Neural progenitor cell (in vitro differentiated cells): ENCODE results near the gene CREB3L2. TPM values are rescaled to one million over a fixed set of nuclear protein-coding genes. Genes with fewer than 3 reads are reported as not detected.

Experiments used
- DNase-seq: peaks from one replicate; pipeline ENCODE4 v3.0.0-alpha.2; 2016; ENCODE audit warnings: low spot score
- H2AFZ ChIP-seq: fragments of 200-600 bp; sonication (generic); replicated peaks from 2 replicates; pipeline ENCODE4 v1.6.1; 2016; ENCODE audit warnings: antibody characterized with exemption
- H3F3A ChIP-seq: fragments of 200-600 bp; sonication (generic); 2 replicates; pipeline ENCODE4 v1.6.1; 2016; ENCODE audit warnings: antibody characterized with exemption, low read depth
- H3K27ac ChIP-seq: fragments of 200-600 bp; sonication (generic); 2 replicates; pipeline ENCODE4 v1.5.1; 2016; ENCODE audit warnings: mild to moderate bottlenecking
- H3K27me3 ChIP-seq: fragments of 200-600 bp; sonication (generic); 2 replicates; pipeline ENCODE4 v1.6.1; 2016; ENCODE audit warnings: mild to moderate bottlenecking, moderate library complexity
- H3K36me3 ChIP-seq: fragments of 200-600 bp; sonication (generic); 2 replicates; pipeline ENCODE4 v1.5.1; 2016
- H3K4me1 ChIP-seq: fragments of 200-600 bp; sonication (generic); 2 replicates; pipeline ENCODE4 v1.6.1; 2016; ENCODE audit warnings: mixed run types
- H3K4me2 ChIP-seq: fragments of 200-600 bp; sonication (generic); 2 replicates; pipeline ENCODE4 v1.6.1; 2016
- H3K4me3 ChIP-seq: fragments of 200-600 bp; sonication (generic); 2 replicates; pipeline ENCODE4 v1.5.1; 2016
- H3K79me2 ChIP-seq: fragments of 200-600 bp; sonication (generic); 2 replicates; pipeline ENCODE4 v1.6.1; 2016; ENCODE audit warnings: low read depth
- H3K9ac ChIP-seq: fragments of 200-600 bp; sonication (generic); 2 replicates; pipeline ENCODE4 v1.6.1; 2016
- H3K9me3 ChIP-seq: fragments of 200-600 bp; sonication (generic); 2 replicates; pipeline ENCODE4 v1.5.1; 2016; ENCODE audit warnings: low read depth
- H4K20me1 ChIP-seq: fragments of 200-600 bp; sonication (generic); 2 replicates; pipeline ENCODE4 v1.6.1; 2016; ENCODE audit warnings: low read depth
- H3K27ac Mint-ChIP-seq: 3 replicates; pipeline ENCODE4 v1.8.0; 2021; ENCODE audit warnings: mixed read lengths
- H3K27me3 Mint-ChIP-seq: 2 replicates; pipeline ENCODE4 v1.8.0; 2022; ENCODE audit warnings: low read depth, mild to moderate bottlenecking, inconsistent platforms, moderate library complexity, mixed read lengths; ENCODE audit not compliant: insufficient read depth
- H3K36me3 Mint-ChIP-seq: 3 replicates; pipeline ENCODE4 v1.8.0; 2021; ENCODE audit warnings: mixed read lengths
- H3K4me1 Mint-ChIP-seq: 3 replicates; pipeline ENCODE4 v1.8.0; 2021; ENCODE audit warnings: mixed read lengths
- H3K4me3 Mint-ChIP-seq: 3 replicates; pipeline ENCODE4 v1.8.0; 2021; ENCODE audit warnings: mild to moderate bottlenecking, moderate library complexity, mixed read lengths
- H3K9me3 Mint-ChIP-seq: 3 replicates; pipeline ENCODE4 v1.8.0; 2020; ENCODE audit warnings: mixed read lengths
- EZH2 ChIP-seq: fragments of 200-600 bp; sonication (generic); IDR thresholded peaks from 2 replicates; pipeline ENCODE4 v1.6.1; 2017; ENCODE audit warnings: antibody characterized with exemption, mild to moderate bottlenecking, moderate library complexity
- EZH2phosphoT487 ChIP-seq: fragments of 200-600 bp; sonication (generic); IDR thresholded peaks from 2 replicates; pipeline ENCODE4 v1.6.1; 2017; ENCODE audit warnings: antibody characterized with exemption
- total RNA-seq: library from RNA; depleted of rRNA; stranded (reverse); fragments of >200 nt; gene quantifications from 2 replicates; pipeline ENCODE4 v1.2.3, GENCODE V29; 2015; ENCODE audit warnings: low replicate concordance
- TF ChIP-seq, protein P1 (sequence below): fragments of 200-600 bp; sonication (generic); IDR thresholded peaks from 2 replicates; pipeline ENCODE4 v1.5.1; 2017; ENCODE audit warnings: antibody characterized with exemption, mild to moderate bottlenecking

Gene CREB3L2
- total RNA-seq, 1 donor from 2014 or later = 9.9 TPM

DNA sequence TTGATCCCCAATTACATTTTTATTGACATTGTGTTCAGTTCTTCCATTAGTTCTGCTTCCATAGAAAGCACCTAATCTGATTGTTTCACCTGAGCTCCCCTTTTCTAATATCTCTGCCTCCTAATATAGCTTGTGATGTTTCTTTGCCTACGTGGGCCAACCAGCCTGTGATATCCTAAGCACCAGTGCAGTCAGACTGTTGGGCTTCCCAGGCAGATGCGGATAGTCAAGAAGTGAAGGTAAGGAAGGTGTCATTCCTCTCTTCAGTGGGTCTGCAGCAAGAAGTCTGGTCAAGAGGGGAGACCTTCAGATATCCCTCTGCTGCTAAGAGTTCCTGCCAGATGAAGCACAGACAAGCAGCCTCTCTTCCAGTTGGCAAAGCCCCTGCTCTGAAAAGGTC, 138.9 kb downstream of the CREB3L2 start:
- no peak overlapping the region for H3K4me2 ChIP-seq
- TF ChIP-seq EZH2 (no peak), EZH2phosphoT487 (no peak)
- TF ChIP-seq, protein P1, sequence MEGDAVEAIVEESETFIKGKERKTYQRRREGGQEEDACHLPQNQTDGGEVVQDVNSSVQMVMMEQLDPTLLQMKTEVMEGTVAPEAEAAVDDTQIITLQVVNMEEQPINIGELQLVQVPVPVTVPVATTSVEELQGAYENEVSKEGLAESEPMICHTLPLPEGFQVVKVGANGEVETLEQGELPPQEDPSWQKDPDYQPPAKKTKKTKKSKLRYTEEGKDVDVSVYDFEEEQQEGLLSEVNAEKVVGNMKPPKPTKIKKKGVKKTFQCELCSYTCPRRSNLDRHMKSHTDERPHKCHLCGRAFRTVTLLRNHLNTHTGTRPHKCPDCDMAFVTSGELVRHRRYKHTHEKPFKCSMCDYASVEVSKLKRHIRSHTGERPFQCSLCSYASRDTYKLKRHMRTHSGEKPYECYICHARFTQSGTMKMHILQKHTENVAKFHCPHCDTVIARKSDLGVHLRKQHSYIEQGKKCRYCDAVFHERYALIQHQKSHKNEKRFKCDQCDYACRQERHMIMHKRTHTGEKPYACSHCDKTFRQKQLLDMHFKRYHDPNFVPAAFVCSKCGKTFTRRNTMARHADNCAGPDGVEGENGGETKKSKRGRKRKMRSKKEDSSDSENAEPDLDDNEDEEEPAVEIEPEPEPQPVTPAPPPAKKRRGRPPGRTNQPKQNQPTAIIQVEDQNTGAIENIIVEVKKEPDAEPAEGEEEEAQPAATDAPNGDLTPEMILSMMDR = no peak
- Mint-ChIP-seq H3K27ac (no peak overlapping the region), H3K4me3 (no peak overlapping the region), H3K27me3 (no peaks in the 10 kb centered on the region), H3K9me3 (peaks cover 10% of the 10 kb centered on the region), H3K4me1 (no peaks in the 10 kb centered on the region), H3K36me3 (peaks cover 40% of the 10 kb centered on the region)
- H4K20me1 ChIP-seq = no peaks in the 10 kb centered on the region
- no peak overlapping the region for H3K4me3 ChIP-seq
- H2AFZ ChIP-seq = no peak overlapping the region
- H3K27ac ChIP-seq = no peak overlapping the region
- no peak for DNase-seq
- H3K36me3 ChIP-seq = peaks cover 10% of the 10 kb centered on the region
- H3K9me3 ChIP-seq = peaks cover 3% of the 10 kb centered on the region
- H3K4me1 ChIP-seq = no peaks in the 10 kb centered on the region
- H3K27me3 ChIP-seq = no peaks in the 10 kb centered on the region
- no peaks in the 10 kb centered on the region for H3F3A ChIP-seq
- no peak overlapping the region for H3K9ac ChIP-seq
- no peaks in the 10 kb centered on the region for H3K79me2 ChIP-seq

DNA sequence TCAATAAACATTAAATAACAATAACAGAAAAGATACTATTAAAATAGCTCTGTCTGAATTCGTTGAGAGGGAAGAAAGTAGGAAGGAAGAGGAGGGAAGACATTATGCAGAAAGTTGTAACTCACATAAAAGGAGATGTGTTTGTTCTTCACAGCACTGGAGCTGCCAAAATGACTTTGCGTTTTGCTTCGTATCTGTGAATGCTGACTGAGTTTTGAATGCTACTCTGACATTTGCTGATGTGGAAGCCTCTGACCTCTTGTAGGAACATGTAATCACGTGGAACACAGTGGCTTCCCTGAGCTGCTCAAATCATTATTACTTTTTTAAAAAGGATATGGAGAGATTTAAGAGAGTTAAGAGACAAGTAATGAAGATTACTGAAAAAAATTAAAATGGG, 139.5 kb downstream of the CREB3L2 start:
- Histone ChIP-seq H4K20me1 (no peaks in the 10 kb centered on the region), H3K27me3 (no peaks in the 10 kb centered on the region), H3K4me2 (no peak overlapping the region), H3F3A (no peaks in the 10 kb centered on the region), H3K9me3 (peaks cover 3% of the 10 kb centered on the region), H3K9ac (no peak overlapping the region), H3K79me2 (no peaks in the 10 kb centered on the region), H3K27ac (no peak overlapping the region), H2AFZ (no peak overlapping the region), H3K4me1 (no peaks in the 10 kb centered on the region), H3K36me3 (peaks cover 10% of the 10 kb centered on the region), H3K4me3 (no peak overlapping the region)
- H3K4me1 Mint-ChIP-seq = no peaks in the 10 kb centered on the region
- DNase-seq = no peak
- H3K27ac Mint-ChIP-seq = no peak overlapping the region
- no peak overlapping the region for H3K4me3 Mint-ChIP-seq
- H3K36me3 Mint-ChIP-seq = peaks cover 34% of the 10 kb centered on the region
- TF ChIP-seq, protein P1 = no peak
- H3K9me3 Mint-ChIP-seq = peaks cover 10% of the 10 kb centered on the region
- no peaks in the 10 kb centered on the region for H3K27me3 Mint-ChIP-seq

DNA sequence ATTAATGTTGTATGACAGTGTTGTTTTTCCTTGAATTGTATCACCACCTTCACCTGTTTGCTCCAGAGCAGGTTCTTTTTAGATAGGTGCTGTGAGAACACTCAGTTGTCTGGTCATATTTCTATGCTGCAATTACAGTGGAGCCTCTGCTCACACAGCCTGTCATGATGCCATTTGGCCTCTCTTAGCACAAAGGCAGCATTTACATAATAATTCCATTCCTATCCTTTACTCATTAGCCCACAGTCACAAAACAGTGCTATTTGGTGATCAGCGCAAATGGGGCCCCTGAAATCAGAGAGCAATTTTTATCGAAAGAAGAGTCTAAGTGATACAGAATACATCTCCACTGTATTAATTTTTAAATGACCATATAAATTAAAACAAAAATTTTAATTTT, 141.3 kb downstream of the CREB3L2 start:
- DNase-seq = no peak
- Histone ChIP-seq H3K27ac (no peak overlapping the region), H3K9me3 (no peaks in the 10 kb centered on the region), H3K79me2 (no peaks in the 10 kb centered on the region), H2AFZ (no peak overlapping the region), H3K36me3 (peaks cover 2% of the 10 kb centered on the region), H3F3A (no peaks in the 10 kb centered on the region), H3K4me3 (no peak overlapping the region), H3K4me2 (no peak overlapping the region), H3K9ac (no peak overlapping the region), H3K4me1 (no peaks in the 10 kb centered on the region), H3K27me3 (no peaks in the 10 kb centered on the region), H4K20me1 (no peaks in the 10 kb centered on the region)
- Mint-ChIP-seq H3K36me3 (peaks cover 17% of the 10 kb centered on the region), H3K27me3 (peaks cover 2% of the 10 kb centered on the region), H3K27ac (no peak overlapping the region), H3K4me1 (no peaks in the 10 kb centered on the region), H3K9me3 (peaks cover 2% of the 10 kb centered on the region), H3K4me3 (no peak overlapping the region)
- TF ChIP-seq EZH2phosphoT487 (no peak), EZH2 (no peak)
- TF ChIP-seq, protein P1 = no peak

- Mint-ChIP-seq H3K9me3 (no peaks in the 10 kb centered on the region), H3K4me3 (no peak overlapping the region), H3K27me3 (peaks cover 8% of the 10 kb centered on the region), H3K36me3 (no peaks in the 10 kb centered on the region), H3K27ac (no peak overlapping the region), H3K4me1 (no peaks in the 10 kb centered on the region)
- H3K9me3 ChIP-seq = no peaks in the 10 kb centered on the region
- peaks cover 1% of the 10 kb centered on the region for H3F3A ChIP-seq
- H4K20me1 ChIP-seq = no peaks in the 10 kb centered on the region
- no peak overlapping the region for H3K9ac ChIP-seq
- H2AFZ ChIP-seq = no peak overlapping the region
- no peak for TF ChIP-seq EZH2phosphoT487
- TF ChIP-seq, protein P1 = no peak
- TF ChIP-seq EZH2 = no peak
- no peak for DNase-seq
- no peak overlapping the region for H3K27ac ChIP-seq
- no peaks in the 10 kb centered on the region for H3K79me2 ChIP-seq
- no peak overlapping the region for H3K4me3 ChIP-seq
- H3K27me3 ChIP-seq = peaks cover 21% of the 10 kb centered on the region
- H3K4me1 ChIP-seq = no peaks in the 10 kb centered on the region
- H3K36me3 ChIP-seq = no peaks in the 10 kb centered on the region
- no peak overlapping the region for H3K4me2 ChIP-seq
Measured at GRCh38 chr7:137853053-137853452, 148.8 kb downstream of the CREB3L2 start.
